Measurements from ENCODE around the gene CHST3.

CHST3 gene

GRCh38 chr10:72014197-72014596, 50.0 kb downstream of the CHST3 start:
- Histone ChIP-seq H3K9ac (ENCODE audit: low read depth, low read length, poor library complexity, severe bottlenecking) (no peak overlapping the region), H3K4me3 (ENCODE audit: low read length, poor library complexity, severe bottlenecking) (no peak overlapping the region), H3K4me2 (ENCODE audit: low read depth, low read length, poor library complexity, severe bottlenecking) (no peak overlapping the region), H4K20me1 (ENCODE audit: insufficient read depth, low read length, poor library complexity, severe bottlenecking) (no peaks in the 10 kb centered on the region), H3K9me2 (replicated peaks; ENCODE audit: low read depth, low read length) (no peaks in the 10 kb centered on the region), H3K4me1 (ENCODE audit: insufficient read depth, low read length, poor library complexity, severe bottlenecking) (no peaks in the 10 kb centered on the region), H3K36me3 (ENCODE audit: insufficient read depth, low read length) (no peaks in the 10 kb centered on the region), H3K9me3 (ENCODE audit: insufficient read depth, low read depth, low read length) (no peaks in the 10 kb centered on the region), H3K27me3 (ENCODE audit: insufficient read depth, low read length, poor library complexity, severe bottlenecking) (no peaks in the 10 kb centered on the region), H3F3A (ENCODE audit: low read depth) (no peaks in the 10 kb centered on the region), H2AFZ (ENCODE audit: low read length) (no peak overlapping the region), H3K79me2 (ENCODE audit: insufficient read depth, low read length) (no peaks in the 10 kb centered on the region)
- no peak for TF ChIP-seq EZH2phosphoT487 (IDR thresholded peaks at IDR 0.05; ENCODE audit: borderline replicate concordance)
- TF ChIP-seq CTCF (conservative IDR thresholded peaks at IDR 0.05; ENCODE audit: low read length), result no peak

GRCh38 chr10:72014785-72015480, 50.7 kb downstream of the CHST3 start:
- no peaks in the 10 kb centered on the region for H3K4me1 ChIP-seq (ENCODE audit: insufficient read depth, low read length, poor library complexity, severe bottlenecking)
- no peak overlapping the region for H3K4me3 ChIP-seq (ENCODE audit: low read length, poor library complexity, severe bottlenecking)
- TF ChIP-seq EZH2phosphoT487 (IDR thresholded peaks at IDR 0.05; ENCODE audit: borderline replicate concordance) (no peak), CTCF (conservative IDR thresholded peaks at IDR 0.05; ENCODE audit: low read length) (no peak)
- no peaks in the 10 kb centered on the region for H3F3A ChIP-seq (ENCODE audit: low read depth)
- H3K9me3 ChIP-seq (ENCODE audit: insufficient read depth, low read depth, low read length), result no peaks in the 10 kb centered on the region
- H3K79me2 ChIP-seq (ENCODE audit: insufficient read depth, low read length), result no peaks in the 10 kb centered on the region
- H2AFZ ChIP-seq (ENCODE audit: low read length), result no peak overlapping the region
- H4K20me1 ChIP-seq (ENCODE audit: insufficient read depth, low read length, poor library complexity, severe bottlenecking), result no peaks in the 10 kb centered on the region
- H3K36me3 ChIP-seq (ENCODE audit: insufficient read depth, low read length), result no peaks in the 10 kb centered on the region
- H3K4me2 ChIP-seq (ENCODE audit: low read depth, low read length, poor library complexity, severe bottlenecking), result no peak overlapping the region
- no peak overlapping the region for H3K9ac ChIP-seq (ENCODE audit: low read depth, low read length, poor library complexity, severe bottlenecking)
- no peaks in the 10 kb centered on the region for H3K9me2 ChIP-seq (replicated peaks; ENCODE audit: low read depth, low read length)
- no peaks in the 10 kb centered on the region for H3K27me3 ChIP-seq (ENCODE audit: insufficient read depth, low read length, poor library complexity, severe bottlenecking)

- Histone ChIP-seq H2AFZ (ENCODE audit: low read length) (no peak overlapping the region), H3K4me1 (ENCODE audit: insufficient read depth, low read length, poor library complexity, severe bottlenecking) (no peaks in the 10 kb centered on the region), H3K4me3 (ENCODE audit: low read length, poor library complexity, severe bottlenecking) (no peak overlapping the region), H3K9ac (ENCODE audit: low read depth, low read length, poor library complexity, severe bottlenecking) (no peak overlapping the region), H4K20me1 (ENCODE audit: insufficient read depth, low read length, poor library complexity, severe bottlenecking) (no peaks in the 10 kb centered on the region), H3K9me3 (ENCODE audit: insufficient read depth, low read depth, low read length) (no peaks in the 10 kb centered on the region), H3K4me2 (ENCODE audit: low read depth, low read length, poor library complexity, severe bottlenecking) (no peak overlapping the region), H3F3A (ENCODE audit: low read depth) (no peaks in the 10 kb centered on the region), H3K27me3 (ENCODE audit: insufficient read depth, low read length, poor library complexity, severe bottlenecking) (no peaks in the 10 kb centered on the region), H3K9me2 (replicated peaks; ENCODE audit: low read depth, low read length) (no peaks in the 10 kb centered on the region), H3K79me2 (ENCODE audit: insufficient read depth, low read length) (no peaks in the 10 kb centered on the region), H3K36me3 (ENCODE audit: insufficient read depth, low read length) (no peaks in the 10 kb centered on the region)
- TF ChIP-seq CTCF (conservative IDR thresholded peaks at IDR 0.05; ENCODE audit: low read length) (no peak), EZH2phosphoT487 (IDR thresholded peaks at IDR 0.05; ENCODE audit: borderline replicate concordance) (no peak)
These were observed 51.6 kb downstream of the CHST3 start for GRCh38 chr10:72015841-72016240.
